ENCODE data around the gene CLBA1. TPM values are rescaled to one million over a fixed set of nuclear protein-coding genes. Genes with fewer than 3 reads are reported as not detected.

The CLBA1 gene
- total and polyA plus RNA-seq, 8 donors, result 7.1 to 17.2 (median 13.3) TPM

DNA sequence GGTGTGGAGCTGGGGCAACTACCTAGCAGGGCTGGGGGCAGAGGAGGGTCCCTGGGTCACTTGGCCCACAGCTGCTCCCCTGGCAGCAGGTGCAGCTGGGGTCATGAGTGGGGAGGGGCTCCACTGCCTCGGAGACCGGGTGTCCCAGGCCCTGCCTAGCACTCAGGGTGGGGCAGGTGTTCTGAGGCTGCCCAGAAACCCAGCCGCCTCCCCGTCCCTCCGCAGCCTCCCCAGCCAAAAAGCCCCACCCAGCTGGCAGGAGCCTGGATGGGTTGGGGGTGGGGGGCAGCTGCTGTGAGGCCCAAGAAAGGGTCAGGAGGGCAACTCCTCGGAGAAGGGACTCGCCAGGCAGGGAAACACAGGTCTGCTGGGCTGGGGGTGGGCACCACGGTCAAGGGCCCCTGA is 18.6 kb upstream of the CLBA1 start:
- Histone ChIP-seq H3K9me3 (no peaks in the 10 kb centered on the region), H3K36me3 (no peaks in the 10 kb centered on the region), H3K4me1 (peaks cover 35 to 50% of the 10 kb centered on the region in 2 donors), H3K27ac (peak overlapping the region; percentile 76 to 79), H3K27me3 (peaks cover 0 to 24% of the 10 kb centered on the region in 2 donors), H3K4me3 (peak overlapping the region in 1 of 2 donors; percentile 29)
- peak; percentile 31 for ATAC-seq
- TF ChIP-seq CTCF (IDR thresholded peaks at IDR 0.05), result no peak
- peak in 1 of 4 donors; percentile 80 for DNase-seq
- intact Hi-C loops (cut with DNase I), result no loop called here

DNA sequence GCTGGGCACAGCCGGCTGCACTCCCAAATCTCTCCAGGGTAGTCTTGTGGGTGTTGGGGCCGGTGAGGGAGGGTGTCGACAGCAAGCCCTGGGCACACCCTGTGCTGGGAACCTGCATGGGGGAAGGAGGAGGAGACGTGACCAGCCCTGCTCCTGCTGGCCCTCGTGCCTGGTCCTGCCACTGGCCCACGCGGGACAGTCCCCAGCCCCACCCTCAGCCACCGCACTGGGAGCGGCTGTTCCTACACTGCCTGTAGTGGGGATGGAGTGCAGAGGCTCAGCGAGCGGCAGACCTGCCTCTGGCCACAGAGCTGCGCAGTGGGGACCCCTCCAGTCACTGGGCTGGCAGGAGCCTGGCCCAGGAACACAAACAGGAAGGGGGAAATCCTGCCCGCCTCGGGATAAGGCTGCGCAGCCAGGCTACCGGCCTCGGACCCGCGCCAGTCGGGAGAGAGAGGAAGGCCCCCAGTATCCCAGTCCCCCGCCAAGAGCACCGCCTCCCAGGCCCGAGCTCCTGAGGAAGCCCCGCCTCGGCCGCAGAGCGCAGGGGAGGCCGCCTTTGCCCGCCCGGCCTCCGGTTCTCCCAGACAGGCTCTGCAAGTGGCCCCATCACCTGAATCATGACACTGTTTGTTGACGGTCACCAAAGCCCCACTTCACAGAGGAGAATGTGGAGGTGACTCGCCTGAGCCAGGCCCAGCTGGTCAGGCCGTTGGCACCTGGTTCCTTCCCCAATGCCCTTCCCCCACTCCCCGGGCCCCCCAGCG is 18.0 kb upstream of the CLBA1 start:
- Histone ChIP-seq H3K4me3 (peak overlapping the region; percentile 3 to 29), H3K27me3 (peaks cover 0 to 24% of the 10 kb centered on the region in 2 donors), H3K4me1 (peaks cover 40 to 55% of the 10 kb centered on the region in 2 donors), H3K9me3 (no peaks in the 10 kb centered on the region), H3K27ac (peak overlapping the region; percentile 76 to 79), H3K36me3 (no peaks in the 10 kb centered on the region)
- TF ChIP-seq CTCF (IDR thresholded peaks at IDR 0.05), result no peak
- intact Hi-C loops (cut with DNase I), result no loop called here
- ATAC-seq, result peak; percentile 65
- DNase-seq, result peak in 3 of 4 donors; percentile 58 to 89 (median 76)

GRCh38 chr14:104968153-104968527 is 17.4 kb upstream of the CLBA1 start:
- ATAC-seq, result peak; percentile 38
- no peak for TF ChIP-seq CTCF (IDR thresholded peaks at IDR 0.05)
- H3K4me3 ChIP-seq, result peak overlapping the region; percentile 3 to 29
- intact Hi-C loops (cut with DNase I), result no loop called here
- H3K27ac ChIP-seq, result peak overlapping the region; percentile 76 to 79
- H3K27me3 ChIP-seq, result peaks cover 0 to 24% of the 10 kb centered on the region in 2 donors
- DNase-seq, result peak; percentile 61 to 91 (median 80)
- H3K4me1 ChIP-seq, result peaks cover 46 to 61% of the 10 kb centered on the region in 2 donors
- no peaks in the 10 kb centered on the region for H3K36me3 ChIP-seq
- H3K9me3 ChIP-seq, result no peaks in the 10 kb centered on the region

DNA sequence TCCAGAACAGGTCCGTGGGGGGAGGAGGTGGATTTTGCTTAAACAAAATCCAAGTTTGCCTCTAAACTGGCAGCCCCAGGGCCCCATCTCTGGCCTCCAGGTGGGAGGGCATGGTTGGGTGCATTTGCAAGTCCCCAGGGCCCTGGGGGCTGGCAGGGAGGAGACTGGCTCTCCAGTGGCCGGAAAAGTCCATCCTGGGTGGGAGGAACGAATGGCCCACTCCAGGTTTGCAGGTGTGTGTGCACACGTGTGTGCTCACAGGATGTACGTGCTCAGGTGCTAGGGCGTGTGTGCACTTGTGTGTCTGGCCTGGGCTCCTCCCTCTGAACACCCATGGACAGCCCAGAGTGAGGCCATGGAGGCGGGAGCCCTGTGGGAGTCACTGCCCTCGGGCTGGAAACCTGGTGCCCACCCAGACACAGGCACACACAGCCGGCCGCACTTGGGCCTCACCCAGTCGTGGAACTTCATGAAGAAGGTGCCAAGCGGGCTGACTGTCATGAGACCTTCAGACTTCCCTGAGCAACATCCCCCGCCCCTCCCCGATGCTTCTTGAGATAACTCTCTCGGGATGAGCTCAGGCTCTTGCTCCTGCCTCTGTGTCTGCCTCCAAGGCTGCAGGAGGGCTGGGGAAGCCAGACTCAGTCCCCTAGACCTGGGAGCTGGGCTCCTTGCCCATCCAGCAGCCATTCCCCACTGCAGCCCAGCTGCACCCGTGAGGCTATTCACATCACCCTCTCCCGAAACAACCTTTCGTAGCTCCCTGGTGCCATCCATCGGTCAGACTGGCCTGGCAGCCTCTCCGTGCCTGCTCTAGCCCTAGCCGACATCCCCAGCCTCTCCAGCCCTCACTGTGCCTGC is 16.8 kb upstream of the CLBA1 start:
- Histone ChIP-seq H3K9me3 (no peaks in the 10 kb centered on the region), H3K36me3 (no peaks in the 10 kb centered on the region), H3K4me1 (peaks cover 52 to 67% of the 10 kb centered on the region in 2 donors), H3K4me3 (peak overlapping the region in 1 of 2 donors; percentile 29), H3K27ac (peak overlapping the region; percentile 76 to 79), H3K27me3 (peaks cover 0 to 24% of the 10 kb centered on the region in 2 donors)
- no peak for TF ChIP-seq CTCF (IDR thresholded peaks at IDR 0.05)
- intact Hi-C loops (cut with DNase I), result no loop called here
- DNase-seq (peak in 1 of 4 donors; percentile 71), ATAC-seq (no peak)

Measured in left lung (tissue), 10 donors.